HFFc6 (cell line): ENCODE data around the gene IGFN1. TPM values are rescaled to one million over a fixed set of nuclear protein-coding genes. Genes with fewer than 3 reads are reported as not detected.
A peak's percentile ranks its signal among the peaks of the same experiment; 100 is the strongest.

ENCODE experiments used
- DNase-seq: peaks from one replicate; pipeline ENCODE4 v3.0.0-alpha.2; 2018
- H3K27ac Mint-ChIP-seq: 2 replicates; pipeline ENCODE4 v1.8.0; 2020; ENCODE audit warnings: mild to moderate bottlenecking, mixed read lengths
- H3K27me3 Mint-ChIP-seq: 2 replicates; pipeline ENCODE4 v1.8.0; 2021; ENCODE audit warnings: mild to moderate bottlenecking, moderate library complexity, mixed read lengths; ENCODE audit not compliant: insufficient read depth
- H3K36me3 Mint-ChIP-seq: 2 replicates; pipeline ENCODE4 v1.8.0; 2021; ENCODE audit warnings: low read depth, mixed read lengths
- H3K4me1 Mint-ChIP-seq: 2 replicates; pipeline ENCODE4 v1.8.0; 2020; ENCODE audit warnings: low read depth, mixed read lengths
- H3K4me3 Mint-ChIP-seq: 2 replicates; pipeline ENCODE4 v1.8.0; 2020; ENCODE audit warnings: mild to moderate bottlenecking, moderate library complexity, mixed read lengths
- H3K9me3 Mint-ChIP-seq: 2 replicates; pipeline ENCODE4 v1.8.0; 2020; ENCODE audit warnings: mild to moderate bottlenecking, mixed read lengths
- total RNA-seq, 6 experiments: library from RNA; stranded (reverse); fragmentation: NEBNext Ultra II Directional; extraction: Animal tissue kit (Norgen Biotek cat#: 25700); gene quantifications; 2 replicates in 1 of 6; 3 replicates in 5 of 6; pipeline ENCODE4 v1.2.3, GENCODE V29; 2021
- TF ChIP-seq, protein P1 (sequence below): fragments of 200-600 bp; sonication (generic); IDR thresholded peaks from 2 replicates; pipeline ENCODE4 v1.5.0; 2021; ENCODE audit warnings: antibody characterized with exemption, mild to moderate bottlenecking

IGFN1 gene
- total RNA-seq, 6 experiments from 2014 or later, result not detected

DNA sequence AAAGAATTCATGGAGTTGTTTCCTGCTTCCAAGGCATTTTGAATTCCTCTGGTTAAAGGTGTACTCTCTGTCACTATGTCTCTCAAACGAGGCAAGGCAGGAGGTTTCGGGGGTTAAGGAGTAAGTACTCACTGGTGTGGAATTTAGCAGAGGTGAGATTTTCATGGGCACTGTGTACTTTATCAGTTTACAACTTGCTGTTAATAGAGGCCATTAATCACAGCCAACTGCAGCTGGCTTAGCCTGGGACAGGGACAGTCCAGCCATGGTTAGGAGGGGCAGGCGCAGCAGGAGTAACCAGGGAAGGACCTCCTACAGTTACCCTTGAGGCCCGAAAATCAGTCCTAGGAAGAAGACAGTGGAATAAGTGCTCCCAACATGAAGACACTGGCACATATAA, 18.3 kb upstream of the IGFN1 start:
- DNase-seq, result no peak
- H3K27ac Mint-ChIP-seq, result no peak overlapping the region
- peaks cover 4% of the 10 kb centered on the region for H3K27me3 Mint-ChIP-seq
- H3K36me3 Mint-ChIP-seq, result no peaks in the 10 kb centered on the region
- no peak overlapping the region for H3K4me3 Mint-ChIP-seq
- TF ChIP-seq, protein P1, sequence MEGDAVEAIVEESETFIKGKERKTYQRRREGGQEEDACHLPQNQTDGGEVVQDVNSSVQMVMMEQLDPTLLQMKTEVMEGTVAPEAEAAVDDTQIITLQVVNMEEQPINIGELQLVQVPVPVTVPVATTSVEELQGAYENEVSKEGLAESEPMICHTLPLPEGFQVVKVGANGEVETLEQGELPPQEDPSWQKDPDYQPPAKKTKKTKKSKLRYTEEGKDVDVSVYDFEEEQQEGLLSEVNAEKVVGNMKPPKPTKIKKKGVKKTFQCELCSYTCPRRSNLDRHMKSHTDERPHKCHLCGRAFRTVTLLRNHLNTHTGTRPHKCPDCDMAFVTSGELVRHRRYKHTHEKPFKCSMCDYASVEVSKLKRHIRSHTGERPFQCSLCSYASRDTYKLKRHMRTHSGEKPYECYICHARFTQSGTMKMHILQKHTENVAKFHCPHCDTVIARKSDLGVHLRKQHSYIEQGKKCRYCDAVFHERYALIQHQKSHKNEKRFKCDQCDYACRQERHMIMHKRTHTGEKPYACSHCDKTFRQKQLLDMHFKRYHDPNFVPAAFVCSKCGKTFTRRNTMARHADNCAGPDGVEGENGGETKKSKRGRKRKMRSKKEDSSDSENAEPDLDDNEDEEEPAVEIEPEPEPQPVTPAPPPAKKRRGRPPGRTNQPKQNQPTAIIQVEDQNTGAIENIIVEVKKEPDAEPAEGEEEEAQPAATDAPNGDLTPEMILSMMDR, result no peak
- no peaks in the 10 kb centered on the region for H3K9me3 Mint-ChIP-seq
- peaks cover 33% of the 10 kb centered on the region for H3K4me1 Mint-ChIP-seq

DNA sequence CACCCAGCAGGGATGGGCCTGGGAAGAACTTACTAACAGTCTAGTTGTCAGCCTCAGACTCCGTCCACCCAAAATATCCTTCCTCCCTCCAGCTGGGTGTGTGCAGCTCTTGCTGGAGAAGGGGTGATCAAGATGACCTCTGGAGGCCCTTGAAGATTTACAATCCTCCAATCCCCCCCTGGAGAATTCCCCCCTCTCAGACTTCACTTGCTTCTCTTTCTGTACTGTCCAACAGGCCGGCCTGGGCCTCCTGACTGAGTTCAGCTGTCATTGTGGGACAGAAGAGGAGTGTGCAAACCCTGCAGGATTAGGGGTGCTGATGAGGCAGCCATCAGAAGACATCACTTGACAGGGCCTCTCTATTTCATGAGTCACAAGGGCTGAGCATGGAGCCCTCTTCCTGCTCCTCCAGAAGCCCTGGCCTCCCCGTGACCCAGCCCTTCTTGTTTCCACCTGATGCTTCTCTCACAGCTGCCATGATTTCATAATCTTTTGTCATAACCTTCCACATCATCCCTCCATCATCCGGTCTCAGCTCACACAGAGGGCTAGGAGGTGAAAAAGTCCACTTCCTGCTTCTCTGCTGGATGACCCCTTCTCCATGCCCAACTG, 17.5 kb upstream of the IGFN1 start:
- H3K4me1 Mint-ChIP-seq, result peaks cover 34% of the 10 kb centered on the region
- TF ChIP-seq, protein P1, result no peak
- H3K27ac Mint-ChIP-seq, result no peak overlapping the region
- DNase-seq, result no peak
- peaks cover 4% of the 10 kb centered on the region for H3K27me3 Mint-ChIP-seq
- H3K4me3 Mint-ChIP-seq, result no peak overlapping the region
- no peaks in the 10 kb centered on the region for H3K9me3 Mint-ChIP-seq
- no peaks in the 10 kb centered on the region for H3K36me3 Mint-ChIP-seq

DNA sequence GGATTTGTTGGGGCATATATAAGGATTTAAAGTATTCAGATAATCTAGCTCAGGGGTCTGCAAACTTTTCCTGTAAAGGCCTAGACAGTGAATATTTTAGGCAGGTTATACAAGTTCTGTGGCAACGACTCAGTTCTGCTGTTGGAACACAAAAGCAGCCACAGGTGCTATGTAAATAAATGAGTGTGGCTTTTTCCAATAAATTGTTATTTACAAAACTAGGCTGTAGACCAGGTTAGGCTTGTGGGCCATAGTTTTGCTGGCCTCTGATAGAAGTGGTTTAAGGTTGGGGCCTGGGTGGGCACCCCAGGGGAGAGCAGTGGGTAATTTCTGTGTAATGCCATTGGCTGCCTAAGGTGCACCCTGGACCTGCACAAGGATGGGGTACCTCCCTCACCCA, 16.9 kb upstream of the IGFN1 start:
- H3K36me3 Mint-ChIP-seq, result no peaks in the 10 kb centered on the region
- peaks cover 8% of the 10 kb centered on the region for H3K27me3 Mint-ChIP-seq
- no peak overlapping the region for H3K4me3 Mint-ChIP-seq
- no peak for DNase-seq
- H3K27ac Mint-ChIP-seq, result no peak overlapping the region
- H3K4me1 Mint-ChIP-seq, result peaks cover 34% of the 10 kb centered on the region
- H3K9me3 Mint-ChIP-seq, result no peaks in the 10 kb centered on the region
- TF ChIP-seq, protein P1, result no peak

DNA sequence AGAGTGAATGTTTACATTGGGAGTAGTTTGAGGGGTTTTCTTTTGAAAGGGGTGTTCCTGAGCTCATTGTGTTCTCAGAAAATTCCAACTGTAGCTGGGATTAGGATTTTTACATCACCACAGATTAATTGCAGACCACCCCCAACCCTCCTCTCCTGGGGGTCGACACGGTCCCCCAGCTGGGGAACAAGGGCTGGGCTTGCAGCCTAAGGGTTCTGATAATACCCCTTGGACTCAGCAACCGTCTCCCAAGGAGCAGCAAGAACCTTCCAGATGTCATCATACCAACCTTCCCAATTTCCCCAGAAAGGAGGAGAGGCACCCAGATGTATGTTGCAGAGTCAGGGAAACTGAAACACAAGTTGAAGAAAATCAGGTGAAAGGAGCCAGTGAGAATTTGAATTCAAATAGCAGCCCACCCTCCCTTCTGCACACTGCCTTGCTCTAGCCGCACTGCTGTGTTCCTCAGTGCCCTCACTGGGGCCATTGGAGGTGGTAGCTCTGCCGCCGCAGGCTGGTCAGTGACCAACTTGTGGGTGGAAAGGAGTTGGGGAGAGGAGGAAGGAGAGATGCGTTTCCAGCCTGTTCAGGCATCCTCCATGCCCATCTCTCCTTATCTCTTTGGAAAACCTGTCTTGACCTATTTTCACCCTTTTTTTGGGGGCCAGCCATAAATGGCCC, 14.7 kb upstream of the IGFN1 start:
- Mint-ChIP-seq H3K4me3 (no peak overlapping the region), H3K9me3 (no peaks in the 10 kb centered on the region; the same call in 1 of the 2 replicates), H3K4me1 (peaks cover 25% of the 10 kb centered on the region), H3K27ac (no peak overlapping the region), H3K27me3 (peaks cover 22% of the 10 kb centered on the region), H3K36me3 (no peaks in the 10 kb centered on the region)
- no peak for DNase-seq
- TF ChIP-seq, protein P1, result no peak

DNA sequence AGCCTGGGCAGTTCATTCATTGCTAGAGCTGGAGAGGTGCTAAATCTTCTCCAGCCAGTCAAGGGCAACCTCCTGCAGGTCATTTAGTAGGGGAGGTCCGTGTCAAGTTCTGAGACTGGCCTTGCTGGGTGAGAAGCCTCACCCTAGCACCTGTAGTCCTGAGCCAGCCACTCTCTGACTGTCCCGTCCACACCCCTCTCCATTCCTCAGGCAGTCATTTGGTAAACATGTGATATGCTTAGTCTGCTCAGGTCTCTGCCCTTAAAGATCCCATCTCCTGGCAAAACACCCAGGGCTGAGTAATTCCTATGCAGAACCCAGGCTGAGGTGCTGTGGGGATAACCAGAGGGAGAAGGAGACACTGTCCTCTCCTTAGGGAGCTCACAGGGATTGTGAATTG, 13.7 kb upstream of the IGFN1 start:
- no peak overlapping the region for H3K27ac Mint-ChIP-seq
- H3K4me1 Mint-ChIP-seq, result peaks cover 17% of the 10 kb centered on the region
- no peak overlapping the region for H3K4me3 Mint-ChIP-seq
- TF ChIP-seq, protein P1, result no peak
- peak; percentile 52 for DNase-seq
- H3K9me3 Mint-ChIP-seq, result no peaks in the 10 kb centered on the region; the same call in 1 of the 2 replicates
- peaks cover 30% of the 10 kb centered on the region for H3K27me3 Mint-ChIP-seq
- H3K36me3 Mint-ChIP-seq, result no peaks in the 10 kb centered on the region
